Spinal cord (tissue), 10 donors: ENCODE data around the gene P2RX7. TPM values are rescaled to one million over a fixed set of nuclear protein-coding genes. Genes with fewer than 3 reads are reported as not detected.

Experiments
- DNase-seq, 6 donors: peaks; one replicate each; pipeline versions ENCODE4 v3.0.0 to v3.0.0-alpha.2; 2013 to 2015; ENCODE audit warnings: low spot score in 6 of 6, low read depth in 4 of 6
- H3K27ac ChIP-seq: one replicate; pipeline ENCODE4 v1.5.1; 2013; ENCODE audit warnings: low read depth, low read length, control low read depth
- H3K27me3 ChIP-seq: one replicate; pipeline ENCODE4 v1.6.1; 2013; ENCODE audit warnings: low read length; ENCODE audit not compliant: control insufficient read depth, insufficient read depth
- H3K36me3 ChIP-seq: one replicate; pipeline ENCODE4 v1.6.1; 2013; ENCODE audit warnings: low read length; ENCODE audit not compliant: control insufficient read depth, insufficient read depth
- H3K4me1 ChIP-seq: one replicate; pipeline ENCODE4 v1.6.1; 2013; ENCODE audit warnings: low read length; ENCODE audit not compliant: control insufficient read depth, insufficient read depth
- H3K4me3 ChIP-seq: one replicate; pipeline ENCODE4 v1.5.1; 2013; ENCODE audit warnings: low read depth, low read length, control low read depth
- H3K9me3 ChIP-seq: one replicate; pipeline ENCODE4 v1.6.1; 2013; ENCODE audit warnings: low read length; ENCODE audit not compliant: control insufficient read depth, insufficient read depth
- WGBS: methylation state at CpG from one replicate; pipeline ENCODE4 v1.1.5; 2013; ENCODE audit warnings: missing lambda C conversion rate; ENCODE audit not compliant: insufficient coverage; 5-methylcytosine and 5-hydroxymethylcytosine counted together
- polyA plus RNA-seq, 2 donors: library from polyadenylated mRNA; unstranded; fragments of 120-200 nt; gene quantifications; one replicate each; pipeline ENCODE4 v1.2.1, GENCODE V29; 2013; ENCODE audit not compliant: insufficient read length in 2 of 2
- total RNA-seq, 2 donors: library from RNA; depleted of rRNA in 1 of 2; stranded (reverse); fragments of 120-200 nt in 1 of 2; fragments of >200 nt in 1 of 2; gene quantifications; one replicate each; pipeline versions ENCODE4 v1.2.3 to v1.2.4, GENCODE V29; 2013 to 2014
- donor health status: healthy.

Gene P2RX7
- total and polyA plus RNA-seq, 4 donors = 8.7 to 19.9 (median 17.4) TPM

DNA sequence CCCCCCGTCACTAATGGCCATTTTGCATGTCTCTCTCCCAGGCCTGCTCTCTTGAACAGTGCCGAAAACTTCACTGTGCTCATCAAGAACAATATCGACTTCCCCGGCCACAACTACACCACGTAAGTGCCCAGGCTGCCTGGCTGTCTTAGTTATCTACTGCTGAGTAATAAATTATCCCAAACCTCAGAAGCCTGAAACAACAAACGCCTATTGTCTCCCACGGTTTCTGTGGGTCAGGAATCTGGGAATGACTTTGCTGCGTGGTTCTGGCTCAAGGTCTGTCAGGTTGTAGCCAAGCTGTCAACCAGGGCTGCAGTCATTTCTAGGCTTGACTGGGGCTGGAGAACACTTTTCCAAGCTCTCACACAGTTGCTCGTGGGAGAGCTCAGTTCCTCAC is 32.6 kb downstream of the P2RX7 start:
- H3K36me3 ChIP-seq = peaks cover 25% of the 10 kb centered on the region
- H3K27ac ChIP-seq = no peak overlapping the region
- peaks cover 5% of the 10 kb centered on the region for H3K4me1 ChIP-seq
- WGBS = 70% methylated on average over 9 of the region's 9 CpGs
- H3K4me3 ChIP-seq = no peak overlapping the region
- H3K9me3 ChIP-seq = no peaks in the 10 kb centered on the region
- H3K27me3 ChIP-seq = no peaks in the 10 kb centered on the region
- DNase-seq = no peak

GRCh38 chr12:121166356-121166755 is 33.7 kb downstream of the P2RX7 start:
- WGBS = 100% methylated on average over 1 of the region's 1 CpG
- Histone ChIP-seq H3K4me1 (peaks cover 5% of the 10 kb centered on the region), H3K27ac (no peak overlapping the region)

GRCh38 chr12:121167232-121167820 is 34.6 kb downstream of the P2RX7 start:
- WGBS = 64% methylated on average over 9 of the region's 14 CpGs
- H3K27me3 ChIP-seq = no peaks in the 10 kb centered on the region
- no peak for DNase-seq
- peaks cover 20% of the 10 kb centered on the region for H3K36me3 ChIP-seq
- H3K4me1 ChIP-seq = peaks cover 5% of the 10 kb centered on the region
- H3K27ac ChIP-seq = no peak overlapping the region
- no peak overlapping the region for H3K4me3 ChIP-seq
- H3K9me3 ChIP-seq = no peaks in the 10 kb centered on the region

More at GRCh38 chr12:121166356-121166755, 33.7 kb downstream of the P2RX7 start:
- no peak overlapping the region for H3K4me3 ChIP-seq
- H3K9me3 ChIP-seq = no peaks in the 10 kb centered on the region
- no peak for DNase-seq
- H3K36me3 ChIP-seq = peaks cover 24% of the 10 kb centered on the region
- no peaks in the 10 kb centered on the region for H3K27me3 ChIP-seq

- Histone ChIP-seq H3K4me3 (no peak overlapping the region), H3K27ac (no peak overlapping the region), H3K4me1 (peaks cover 5% of the 10 kb centered on the region), H3K9me3 (no peaks in the 10 kb centered on the region), H3K27me3 (no peaks in the 10 kb centered on the region), H3K36me3 (peaks cover 17% of the 10 kb centered on the region)
- no CpG with 5 or more reads among the region's 3 CpGs for WGBS
- DNase-seq = no peak
Measured at GRCh38 chr12:121167951-121168350, 35.3 kb downstream of the P2RX7 start.

GRCh38 chr12:121170151-121170550 is 37.5 kb downstream of the P2RX7 start:
- no peak overlapping the region for H3K27ac ChIP-seq
- no peaks in the 10 kb centered on the region for H3K27me3 ChIP-seq
- H3K4me3 ChIP-seq = no peak overlapping the region
- H3K9me3 ChIP-seq = no peaks in the 10 kb centered on the region
- WGBS = 66% methylated on average over 5 of the region's 5 CpGs
- no peak for DNase-seq
- H3K36me3 ChIP-seq = peaks cover 16% of the 10 kb centered on the region
- H3K4me1 ChIP-seq = peaks cover 4% of the 10 kb centered on the region

DNA sequence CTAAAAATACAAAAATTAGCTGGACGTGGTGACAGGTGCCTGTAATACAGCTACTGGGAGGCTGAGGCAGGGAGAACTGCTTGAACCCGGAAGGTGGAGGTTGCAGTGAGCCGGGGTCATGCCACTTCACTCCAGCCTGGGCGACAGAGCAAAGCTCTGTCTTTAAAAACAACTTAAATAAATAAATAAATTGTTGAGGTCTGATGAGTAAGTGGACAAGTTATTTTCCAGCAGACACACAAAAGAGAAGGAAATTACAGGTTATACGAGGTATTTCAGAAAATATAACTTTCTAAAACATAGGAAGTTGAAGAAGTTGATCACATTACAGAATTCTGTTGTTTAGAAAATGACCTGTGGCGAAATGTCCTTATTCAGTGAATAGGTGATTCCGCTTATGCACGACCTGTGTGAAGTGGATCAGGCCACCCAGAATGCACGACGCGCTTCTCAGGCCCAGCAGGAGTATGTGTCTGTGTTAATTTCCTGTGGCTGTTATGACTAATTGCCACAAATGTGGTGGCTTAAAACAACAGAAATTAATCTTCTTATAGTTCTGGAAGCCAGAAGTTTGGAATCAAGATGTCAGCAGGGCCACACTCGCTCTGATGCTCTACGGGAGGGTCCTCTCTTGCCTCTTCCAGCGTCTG is 38.1 kb downstream of the P2RX7 start:
- no peaks in the 10 kb centered on the region for H3K27me3 ChIP-seq
- 73% methylated on average over 7 of the region's 14 CpGs for WGBS
- no peak for DNase-seq
- H3K4me1 ChIP-seq = no peaks in the 10 kb centered on the region
- no peak overlapping the region for H3K4me3 ChIP-seq
- H3K9me3 ChIP-seq = no peaks in the 10 kb centered on the region
- no peak overlapping the region for H3K27ac ChIP-seq
- H3K36me3 ChIP-seq = peaks cover 10% of the 10 kb centered on the region

GRCh38 chr12:121172145-121172544 is 39.5 kb downstream of the P2RX7 start:
- Histone ChIP-seq H3K27ac (no peak overlapping the region), H3K4me3 (no peak overlapping the region), H3K27me3 (no peaks in the 10 kb centered on the region), H3K36me3 (peaks cover 14% of the 10 kb centered on the region), H3K4me1 (no peaks in the 10 kb centered on the region), H3K9me3 (no peaks in the 10 kb centered on the region)
- WGBS = 91% methylated on average over 5 of the region's 6 CpGs
- no peak for DNase-seq

- no peaks in the 10 kb centered on the region for H3K4me1 ChIP-seq
- no peaks in the 10 kb centered on the region for H3K27me3 ChIP-seq
- WGBS = 84% methylated on average over 13 of the region's 16 CpGs
- no peak overlapping the region for H3K4me3 ChIP-seq
- no peaks in the 10 kb centered on the region for H3K9me3 ChIP-seq
- peaks cover 17% of the 10 kb centered on the region for H3K36me3 ChIP-seq
- DNase-seq = no peak
- H3K27ac ChIP-seq = no peak overlapping the region
Measured at GRCh38 chr12:121175383-121176119, 42.9 kb downstream of the P2RX7 start.

DNA sequence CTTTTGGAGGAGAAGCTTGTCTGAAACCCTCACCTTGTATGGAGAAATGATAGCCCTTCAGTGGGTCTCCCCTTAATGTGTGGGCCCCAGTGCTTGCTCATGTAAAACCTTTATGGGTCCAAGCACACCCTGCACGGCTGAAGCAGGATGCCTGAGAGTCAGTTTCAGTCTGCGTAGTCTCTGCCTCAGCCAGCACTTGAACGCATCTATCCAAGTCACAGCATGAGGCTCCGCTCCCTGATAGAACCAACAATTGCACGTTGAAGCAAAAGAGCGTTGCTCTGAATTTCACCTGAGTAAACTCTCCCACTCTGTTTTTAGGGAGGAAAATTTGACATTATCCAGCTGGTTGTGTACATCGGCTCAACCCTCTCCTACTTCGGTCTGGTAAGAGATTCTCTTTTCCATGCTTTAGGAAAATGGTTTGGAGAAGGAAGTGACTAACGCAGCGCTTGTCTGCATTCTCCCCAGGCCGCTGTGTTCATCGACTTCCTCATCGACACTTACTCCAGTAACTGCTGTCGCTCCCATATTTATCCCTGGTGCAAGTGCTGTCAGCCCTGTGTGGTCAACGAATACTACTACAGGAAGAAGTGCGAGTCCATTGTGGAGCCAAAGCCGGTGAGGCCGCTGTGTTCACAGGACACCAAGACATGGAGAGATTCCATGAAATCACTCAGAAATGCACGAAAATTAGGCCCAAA is 44.3 kb downstream of the P2RX7 start:
- no peak overlapping the region for H3K4me3 ChIP-seq
- H3K27ac ChIP-seq = no peak overlapping the region
- no peaks in the 10 kb centered on the region for H3K9me3 ChIP-seq
- whole genome bisulfite sequencing = 88% methylated on average over 15 of the region's 19 CpGs
- no peaks in the 10 kb centered on the region for H3K27me3 ChIP-seq
- DNase-seq = no peak
- H3K36me3 ChIP-seq = peaks cover 22% of the 10 kb centered on the region
- H3K4me1 ChIP-seq = no peaks in the 10 kb centered on the region
